Erythroblast (primary cell): Measurements from ENCODE around the gene RBP3.

ENCODE experiments used
- GATA1 ChIP-seq: IDR thresholded peaks from 2 replicates; pipeline ENCODE4 v1.6.1; 2011; ENCODE audit warnings: low read depth, mild to moderate bottlenecking, control low read depth, low read length, moderate library complexity
- POLR2A ChIP-seq: IDR thresholded peaks from 2 replicates; pipeline ENCODE4 v1.6.1; 2011; ENCODE audit warnings: mild to moderate bottlenecking, low read length

GRCh38 chr10:47330366-47330765, 17.8 kb upstream of the RBP3 start:
- TF ChIP-seq POLR2A: no peak
- no peak for TF ChIP-seq GATA1
